OCI-M1 (cell line): Measurements from ENCODE around the gene CAGE1.
"Not testable (repeated sequence)": the region's sequence is repeated elsewhere in the genome, so short reads cannot be mapped to it uniquely, and the experiment has no call there.

Experiments
- DNase-seq: peaks from one replicate; lab custom pipeline; 2025; lab: John Stamatoyannopoulos, UW

The CAGE1 gene

DNA sequence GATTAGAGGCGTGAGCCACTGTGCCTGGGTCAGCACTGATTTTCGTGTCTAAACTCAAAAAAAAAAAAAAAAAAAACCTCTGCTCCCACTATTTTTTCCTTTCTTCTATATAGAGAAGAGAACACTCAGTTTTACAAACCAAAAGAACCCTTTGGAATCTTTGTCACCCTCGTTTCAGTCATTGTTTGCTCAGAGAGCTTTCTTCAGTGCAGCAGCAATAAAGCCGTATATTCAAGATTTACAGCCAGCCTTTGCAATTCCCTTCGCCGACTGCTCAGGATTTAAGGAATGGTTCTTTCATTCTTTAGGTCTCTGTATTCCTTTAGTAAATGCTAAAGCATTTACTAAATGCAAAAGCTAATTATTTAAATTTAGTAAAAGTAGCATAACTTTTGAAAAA lies 20.2 kb upstream of the CAGE1 start:
- DNase-seq: no peak

DNA sequence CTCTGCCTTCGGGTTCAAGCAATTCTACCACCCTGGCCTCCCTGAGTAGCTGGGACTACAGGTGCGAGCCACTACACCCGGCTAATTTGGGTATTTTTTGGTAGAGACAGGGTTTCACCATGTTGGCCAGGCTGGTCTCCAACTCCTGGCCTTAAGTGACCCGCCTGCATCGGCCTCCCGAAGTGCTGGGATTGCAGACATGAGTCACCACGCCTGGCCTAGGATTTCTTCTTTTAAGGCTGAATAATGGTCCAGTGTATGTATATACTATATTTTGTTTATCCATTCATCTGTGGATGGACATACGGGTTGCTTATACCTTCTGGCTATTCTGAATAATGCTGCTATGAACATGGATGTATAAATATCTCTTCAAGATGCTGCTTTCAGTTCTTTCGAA lies 17.2 kb upstream of the CAGE1 start:
- no peak for DNase-seq

GRCh38 chr6:7404546-7404945 lies 15.0 kb upstream of the CAGE1 start:
- DNase-seq: no peak

DNA sequence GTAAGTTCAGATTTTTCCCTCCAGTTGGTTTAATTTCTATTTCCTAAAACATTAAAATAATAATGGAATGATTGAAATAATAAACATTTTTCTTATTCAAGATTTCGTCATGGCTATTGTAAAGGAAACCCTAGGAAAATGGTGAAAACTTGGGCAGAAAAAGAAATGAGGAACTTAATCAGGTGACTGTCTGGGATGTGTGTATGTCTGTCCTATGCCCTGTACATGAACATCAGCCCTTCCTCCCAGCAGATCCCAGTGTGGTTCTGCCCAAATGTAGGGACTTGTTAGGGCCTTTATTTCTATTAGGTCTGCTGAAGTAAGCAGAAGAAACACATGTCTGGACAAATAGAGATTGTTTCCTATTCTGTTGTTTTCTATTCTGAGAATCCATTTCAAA lies 13.2 kb upstream of the CAGE1 start:
- no peak for DNase-seq

DNA sequence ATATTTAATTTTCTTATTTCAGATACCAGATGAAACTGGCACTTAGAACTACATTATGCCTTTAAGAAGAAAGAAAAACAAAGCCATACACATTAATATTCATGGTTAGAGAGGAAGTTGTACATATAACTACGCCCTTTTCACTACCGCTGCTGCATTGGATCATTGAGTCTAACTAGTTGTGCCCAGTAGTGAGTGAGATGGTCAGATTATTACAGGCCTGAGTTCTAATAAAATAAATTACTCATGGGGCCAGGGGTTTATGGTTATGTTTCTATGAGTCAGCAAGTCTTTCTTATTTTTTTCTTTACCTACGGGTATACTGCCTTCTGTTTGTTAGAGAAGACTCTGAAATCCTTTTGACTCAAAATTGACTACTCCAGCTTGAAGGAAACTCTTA lies 11.5 kb upstream of the CAGE1 start:
- no peak for DNase-seq

- no peak for DNase-seq
Measured at GRCh38 chr6:7392402-7392801, 2.9 kb upstream of the CAGE1 start.

DNA sequence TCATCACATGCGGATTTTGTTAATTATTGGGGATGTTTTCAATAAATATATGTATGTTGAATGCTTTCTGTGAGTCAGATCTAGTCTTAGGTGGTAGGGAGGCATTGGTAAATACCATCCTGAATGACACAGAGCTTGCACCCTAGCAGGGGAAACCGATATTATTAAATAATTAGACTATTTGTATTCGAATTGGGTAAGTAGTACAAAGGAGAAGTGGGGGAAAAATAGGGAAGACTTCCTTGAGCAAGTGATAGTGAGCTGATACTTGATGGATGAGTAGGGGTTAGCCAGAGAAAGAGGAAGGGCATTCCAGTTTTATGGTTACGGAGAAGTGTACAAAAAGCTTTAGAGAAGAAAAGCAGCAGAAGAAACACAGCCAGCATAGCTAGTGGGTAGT lies 1.6 kb upstream of the CAGE1 start:
- DNase-seq: no peak

GRCh38 chr6:7390226-7390878 lies 810 bp upstream of the CAGE1 start:
- DNase-seq: no peak

DNA sequence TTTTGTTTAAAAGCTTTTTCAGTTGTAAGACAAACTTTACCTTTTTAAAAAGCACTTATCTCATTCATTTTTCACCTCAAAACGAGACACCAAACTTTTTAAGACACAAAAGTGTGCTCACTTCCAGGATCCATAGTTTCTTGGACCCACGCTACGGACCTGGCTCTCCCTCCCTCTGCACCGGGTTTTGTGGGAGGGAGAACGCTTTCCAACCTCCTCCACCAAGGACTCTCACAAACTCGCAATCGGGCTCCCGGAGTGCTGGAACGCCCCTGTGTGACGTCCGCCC lies 436 bp downstream of the CAGE1 start:
- DNase-seq: no peak

- DNase-seq: no peak
Measured at GRCh38 chr6:7381092-7381491, 8.4 kb downstream of the CAGE1 start.

DNA sequence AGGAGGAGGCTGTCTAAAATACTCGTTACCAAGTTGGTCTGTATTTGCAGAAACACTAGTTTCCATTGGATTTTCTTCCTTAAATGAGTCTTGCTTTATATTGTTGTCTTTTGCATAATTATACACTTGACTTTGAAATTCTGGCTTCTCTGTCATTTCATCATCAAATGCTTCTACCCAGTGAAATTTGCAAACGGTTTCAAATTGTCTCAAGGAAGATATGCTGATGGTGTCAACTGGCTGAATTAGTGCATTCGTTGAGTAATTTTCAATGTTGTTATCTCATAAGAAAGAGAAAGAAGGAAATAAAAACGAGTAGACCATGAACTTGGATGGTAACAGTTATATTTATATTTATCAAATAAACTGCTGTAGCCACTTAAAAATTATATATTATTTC lies 10.8 kb downstream of the CAGE1 start:
- DNase-seq: peak; percentile 38

DNA sequence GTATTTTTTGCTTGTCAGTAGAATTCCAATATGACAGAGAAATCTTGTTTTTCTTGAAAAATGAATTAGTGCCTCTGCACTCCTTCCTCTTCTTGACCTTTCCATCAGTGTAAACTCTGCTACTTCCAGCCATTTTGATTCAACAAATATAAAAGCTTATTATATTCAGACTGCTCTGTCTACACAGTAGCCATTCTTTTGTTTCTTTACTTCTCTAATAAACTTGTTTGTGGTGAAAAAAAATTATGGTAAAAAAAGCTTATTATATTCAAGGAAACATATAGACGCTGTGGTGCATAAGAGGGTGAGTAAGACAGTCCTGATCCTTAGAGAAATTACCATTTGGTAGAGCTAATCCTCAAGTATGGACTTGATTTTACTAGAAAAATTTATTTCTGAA lies 11.6 kb downstream of the CAGE1 start:
- DNase-seq: no peak

DNA sequence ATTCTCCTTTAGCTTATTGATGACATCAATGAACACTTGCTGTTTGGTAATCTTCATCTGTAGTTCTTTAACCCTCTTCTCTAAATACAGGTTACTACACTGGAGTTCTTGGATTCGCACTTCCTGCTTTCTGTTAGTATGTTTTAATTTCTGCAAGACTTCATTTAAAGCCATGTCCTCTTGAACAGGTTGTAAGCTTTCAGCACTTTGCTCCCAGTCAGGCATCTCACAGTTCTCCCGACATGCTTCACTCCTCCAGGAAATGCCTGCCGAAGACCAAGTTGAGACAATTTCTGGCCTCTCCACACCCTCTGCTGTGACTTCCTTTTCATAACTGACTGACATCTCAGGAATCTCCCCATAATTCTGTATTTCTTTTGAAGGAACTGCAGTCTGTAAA lies 15.8 kb downstream of the CAGE1 start:
- DNase-seq: no peak

GRCh38 chr6:7367408-7367807 lies 22.1 kb downstream of the CAGE1 start:
- DNase-seq: no peak

GRCh38 chr6:7351916-7352315 lies 37.6 kb downstream of the CAGE1 start:
- DNase-seq: peak; percentile 50

GRCh38 chr6:7350591-7350990 lies 39.0 kb downstream of the CAGE1 start:
- DNase-seq: not testable (repeated sequence)

DNA sequence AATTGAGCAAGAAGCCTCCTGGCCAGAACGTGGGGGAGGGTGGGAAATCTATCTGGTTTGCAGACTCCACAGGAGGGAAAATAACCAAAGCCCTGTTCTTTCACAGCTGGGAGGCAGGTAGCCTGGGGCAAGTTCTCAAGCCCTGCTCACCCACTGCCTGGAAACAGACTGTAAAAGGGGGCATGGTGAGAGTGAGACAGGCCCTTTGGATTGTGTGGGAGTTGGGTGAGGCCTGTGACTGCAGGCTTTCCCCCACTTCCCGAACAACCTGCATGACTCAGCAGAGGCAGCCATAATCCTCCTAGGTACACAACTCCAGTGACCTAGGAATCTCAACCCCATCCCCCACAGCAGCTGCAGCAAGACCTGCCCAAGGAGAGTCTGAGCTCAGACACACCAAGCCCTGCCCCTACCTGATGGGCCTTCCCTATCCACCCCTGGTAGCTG lies 42.0 kb downstream of the CAGE1 start:
- not testable (repeated sequence) for DNase-seq

GRCh38 chr6:7344773-7345450 lies 44.6 kb downstream of the CAGE1 start:
- not testable (repeated sequence) for DNase-seq

GRCh38 chr6:7343546-7344475 lies 45.7 kb downstream of the CAGE1 start:
- no peak for DNase-seq

DNA sequence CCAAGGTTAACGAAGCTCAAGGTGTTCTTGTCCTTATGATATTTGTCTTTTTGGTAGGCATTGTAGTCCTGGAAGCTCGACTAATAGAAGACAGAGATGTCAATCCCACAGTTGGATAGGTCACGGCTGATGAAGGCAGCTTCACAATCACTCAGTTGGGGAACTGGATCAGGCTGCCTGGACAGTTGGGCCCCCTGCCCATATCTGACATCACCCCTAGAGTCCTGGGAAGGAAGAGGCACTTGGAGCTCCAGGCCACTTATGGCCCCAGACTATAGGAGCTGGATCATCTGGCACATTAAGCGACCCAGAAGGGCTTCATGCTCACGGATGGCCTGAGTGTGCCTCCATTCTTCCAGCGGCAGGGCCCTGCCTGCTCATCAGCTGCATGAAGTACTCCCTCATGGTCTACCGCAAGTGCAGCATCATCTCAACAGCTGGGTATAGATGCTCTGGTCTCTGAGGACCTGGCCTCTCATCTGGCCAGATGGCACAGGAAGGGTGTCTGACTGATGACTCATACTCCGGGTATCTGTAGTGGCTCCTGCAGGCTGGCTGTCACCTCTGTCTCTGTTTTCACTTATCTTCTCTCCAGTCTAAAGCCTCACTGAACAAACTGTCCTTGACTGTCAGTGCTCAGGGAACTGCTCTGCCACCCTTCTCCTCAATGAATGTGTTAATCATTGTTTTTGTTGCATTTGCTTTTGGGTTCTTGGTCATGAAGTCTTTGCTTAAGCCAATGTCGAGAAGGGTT lies 47.4 kb downstream of the CAGE1 start:
- no peak for DNase-seq

GRCh38 chr6:7341271-7341670 lies 48.3 kb downstream of the CAGE1 start:
- no peak for DNase-seq

GRCh38 chr6:7339007-7339732 lies 50.4 kb downstream of the CAGE1 start:
- DNase-seq: peak; percentile 82
